Measurements from ENCODE around the gene DGKH.

- TF ChIP-seq TAF1 (IDR thresholded peaks at IDR 0.05; ENCODE audit: low read depth, low read length) (no peak), POLR2AphosphoS5 (IDR thresholded peaks at IDR 0.05; ENCODE audit: low read depth, low read length) (no peak), POLR2A (IDR thresholded peaks at IDR 0.05; ENCODE audit: low read depth, low read length) (no peak)
These were observed 171.4 kb downstream of the DGKH start for GRCh38 chr13:42219876-42220275.
